ENCODE data around the gene SP140.
"Not testable (repeated sequence)": the region's sequence is repeated elsewhere in the genome, so short reads cannot be mapped to it uniquely, and the experiment has no call there.

SP140 gene

GRCh38 chr2:230329946-230330605 lies 104.5 kb downstream of the SP140 start:
- Histone ChIP-seq H3K36me3 (peaks cover 4 to 6% (median 6%) of the 10 kb centered on the region in 3 donors), H3K4me3 (no peak overlapping the region), H3K4me1 (peaks cover 0 to 23% (median 3%) of the 10 kb centered on the region in 4 donors), H3K27me3 (no peaks in the 10 kb centered on the region), H3K27ac (no peak overlapping the region), H3K9me3 (no peaks in the 10 kb centered on the region)
- intact Hi-C loops (cut with DNase I; ENCODE audit: low total_unique reads), result no loop called here
- no peak for TF ChIP-seq CTCF (IDR thresholded peaks at IDR 0.05)
- no peak for DNase-seq

- Histone ChIP-seq H3K9me3 (no peaks in the 10 kb centered on the region), H3K27ac (no peak overlapping the region), H3K36me3 (peaks cover 4 to 7% (median 6%) of the 10 kb centered on the region in 3 donors), H3K27me3 (no peaks in the 10 kb centered on the region), H3K4me3 (no peak overlapping the region), H3K4me1 (peaks cover 0 to 23% (median 3%) of the 10 kb centered on the region in 4 donors)
- no peak for TF ChIP-seq CTCF (IDR thresholded peaks at IDR 0.05)
- no peak for DNase-seq
- intact Hi-C loops (cut with DNase I; ENCODE audit: low total_unique reads), result no loop called here
Measured at GRCh38 chr2:230330725-230331124, 105.2 kb downstream of the SP140 start.

- Histone ChIP-seq H3K9me3 (no peaks in the 10 kb centered on the region), H3K27me3 (no peaks in the 10 kb centered on the region), H3K27ac (no peak overlapping the region), H3K4me1 (no peaks in the 10 kb centered on the region), H3K4me3 (no peak overlapping the region), H3K36me3 (peaks cover 6 to 12% (median 11%) of the 10 kb centered on the region in 3 donors)
- DNase-seq, result no peak
- intact Hi-C loops (cut with DNase I; ENCODE audit: low total_unique reads), result no loop called here
- TF ChIP-seq CTCF (IDR thresholded peaks at IDR 0.05), result no peak
Measured at GRCh38 chr2:230335461-230335863, 109.9 kb downstream of the SP140 start.

- Histone ChIP-seq H3K27ac (no peak overlapping the region), H3K4me3 (no peak overlapping the region), H3K9me3 (no peaks in the 10 kb centered on the region), H3K4me1 (no peaks in the 10 kb centered on the region), H3K27me3 (no peaks in the 10 kb centered on the region), H3K36me3 (peaks cover 6 to 12% (median 11%) of the 10 kb centered on the region in 3 donors)
- no peak for TF ChIP-seq CTCF (IDR thresholded peaks at IDR 0.05)
- intact Hi-C loops (cut with DNase I; ENCODE audit: low total_unique reads), result no loop called here
- DNase-seq, result no peak
Measured at GRCh38 chr2:230335864-230336506, 110.4 kb downstream of the SP140 start.

GRCh38 chr2:230341936-230342528 lies 116.5 kb downstream of the SP140 start:
- H3K36me3 ChIP-seq; H3K4me3 ChIP-seq; H3K27ac ChIP-seq; intact Hi-C loops (cut with DNase I; ENCODE audit: low total_unique reads); H3K27me3 ChIP-seq; DNase-seq; H3K4me1 ChIP-seq; H3K9me3 ChIP-seq: not testable (repeated sequence)

GRCh38 chr2:230343041-230343624 lies 117.6 kb downstream of the SP140 start:
- H3K9me3 ChIP-seq; H3K27ac ChIP-seq; DNase-seq; intact Hi-C loops (cut with DNase I; ENCODE audit: low total_unique reads); H3K36me3 ChIP-seq; H3K4me1 ChIP-seq; H3K27me3 ChIP-seq; H3K4me3 ChIP-seq: not testable (repeated sequence)

Data from tibial artery (tissue), 4 donors.